ENCODE data around the gene LAMTOR1.
A peak's percentile ranks its signal among the peaks of the same experiment; 100 is the strongest.

The LAMTOR1 gene

DNA sequence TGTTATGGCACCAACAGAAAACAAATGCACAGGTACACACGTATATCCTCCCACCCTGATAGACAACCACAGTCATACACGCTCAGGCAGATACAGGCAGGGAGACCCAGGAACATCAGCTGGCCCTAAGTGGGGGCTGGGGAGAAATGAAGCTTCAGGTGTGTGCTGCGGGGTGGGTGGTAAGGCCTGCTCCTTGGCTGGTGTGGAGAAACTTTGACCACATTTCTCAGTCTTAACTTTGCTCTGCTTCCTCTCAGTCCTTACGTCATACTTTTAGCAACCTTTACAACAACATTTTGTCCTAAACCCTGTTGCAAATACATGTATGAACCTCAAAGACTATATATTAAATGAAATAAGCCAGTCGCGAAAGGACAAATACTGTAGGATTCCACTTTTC, 16.1 kb upstream of the LAMTOR1 start:
- no peak for DNase-seq (ENCODE audit: low read depth)

DNA sequence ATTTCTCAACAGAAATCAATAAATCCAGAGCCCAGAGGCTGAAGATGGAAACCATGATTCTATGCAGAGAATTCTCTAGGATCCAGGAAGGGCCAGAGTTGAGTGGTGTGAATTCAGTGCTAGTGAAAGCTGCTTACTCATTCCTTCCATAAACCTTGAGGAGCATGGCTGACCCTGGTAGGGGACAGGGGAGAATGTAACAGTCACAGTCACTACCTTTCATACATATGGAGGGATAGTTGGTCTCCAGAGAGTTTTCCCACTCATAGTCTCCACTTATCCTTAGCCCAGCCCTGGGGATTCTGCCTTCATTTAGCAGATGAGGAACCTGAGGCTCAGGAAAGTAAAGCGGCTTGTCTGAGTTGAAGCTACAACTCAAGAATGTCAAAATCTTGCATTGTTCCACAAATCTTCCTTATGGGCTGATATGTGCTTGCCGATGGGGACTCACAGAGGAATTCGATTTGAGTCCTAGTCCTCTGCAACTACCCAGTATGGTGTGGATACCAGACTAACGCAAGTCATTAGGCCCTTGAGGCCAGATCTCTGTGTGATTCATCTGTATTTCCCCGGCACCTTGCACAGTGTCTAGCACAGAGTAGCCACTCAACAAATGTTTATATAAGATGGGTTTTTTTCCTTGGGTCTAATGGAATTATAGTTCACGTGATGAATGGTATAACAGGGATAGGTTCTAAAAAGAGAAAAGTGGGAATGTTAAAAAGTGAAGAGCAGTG, 13.1 kb upstream of the LAMTOR1 start:
- no peak for DNase-seq (ENCODE audit: low read depth)

DNA sequence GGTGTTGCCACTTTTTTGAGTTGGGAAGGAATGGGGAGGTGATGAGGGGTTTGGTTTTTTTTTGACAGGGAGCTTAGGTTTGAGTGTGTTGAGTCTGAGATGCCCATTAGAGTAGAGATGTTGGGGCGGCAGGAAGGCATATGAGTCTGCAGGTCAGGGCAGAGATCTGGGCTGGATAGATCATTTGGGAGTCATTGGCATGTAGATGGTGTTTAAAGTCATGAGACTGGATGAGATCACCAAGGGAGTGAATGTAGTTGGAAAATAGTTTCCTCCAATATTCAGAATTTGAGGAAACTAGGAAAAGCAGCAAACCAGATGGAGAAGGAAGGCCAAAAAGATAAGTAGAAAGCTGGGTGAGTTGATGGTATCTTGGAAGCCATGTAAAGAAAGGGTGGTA, 11.5 kb upstream of the LAMTOR1 start:
- no peak for DNase-seq (ENCODE audit: low read depth)

DNA sequence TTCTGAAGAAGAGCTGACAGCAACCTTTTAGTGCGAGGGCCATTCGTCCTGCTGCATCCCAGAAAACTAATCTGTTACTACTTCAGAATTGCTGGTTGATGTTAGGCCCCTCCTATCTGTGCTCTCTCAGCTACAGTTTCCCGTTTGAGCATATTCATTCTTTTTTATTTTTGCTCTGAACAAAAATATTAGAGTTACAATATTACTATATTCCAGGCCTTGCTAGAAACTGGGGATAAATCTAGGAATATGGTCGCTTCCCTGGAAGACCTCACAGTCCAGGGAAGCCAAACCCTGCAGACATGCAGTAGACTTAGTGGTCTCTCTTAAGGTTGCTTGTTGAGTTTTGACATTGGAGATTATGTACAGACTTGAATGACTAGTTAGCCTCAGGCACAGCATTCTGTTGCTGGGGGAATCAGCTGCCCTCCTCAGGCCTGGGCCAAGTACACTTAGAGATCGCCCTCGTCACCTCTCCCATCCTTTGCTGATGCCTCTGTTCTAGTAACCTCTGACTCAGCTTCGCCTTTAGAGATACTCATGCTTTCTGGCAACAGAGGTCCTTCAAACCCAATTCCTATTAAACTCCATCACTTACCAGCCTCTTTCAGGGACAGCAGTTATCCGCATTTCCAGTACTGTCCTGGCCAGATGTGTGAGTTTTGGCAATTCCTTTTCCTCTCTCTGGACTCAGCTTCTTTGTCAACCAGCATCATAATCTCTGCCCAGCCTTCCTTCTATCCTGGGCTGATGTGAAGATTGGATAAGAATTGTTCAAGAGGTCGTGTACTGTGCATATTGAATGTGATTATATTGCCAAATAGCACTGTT, 10.1 kb upstream of the LAMTOR1 start:
- no peak for DNase-seq (ENCODE audit: low read depth)

DNA sequence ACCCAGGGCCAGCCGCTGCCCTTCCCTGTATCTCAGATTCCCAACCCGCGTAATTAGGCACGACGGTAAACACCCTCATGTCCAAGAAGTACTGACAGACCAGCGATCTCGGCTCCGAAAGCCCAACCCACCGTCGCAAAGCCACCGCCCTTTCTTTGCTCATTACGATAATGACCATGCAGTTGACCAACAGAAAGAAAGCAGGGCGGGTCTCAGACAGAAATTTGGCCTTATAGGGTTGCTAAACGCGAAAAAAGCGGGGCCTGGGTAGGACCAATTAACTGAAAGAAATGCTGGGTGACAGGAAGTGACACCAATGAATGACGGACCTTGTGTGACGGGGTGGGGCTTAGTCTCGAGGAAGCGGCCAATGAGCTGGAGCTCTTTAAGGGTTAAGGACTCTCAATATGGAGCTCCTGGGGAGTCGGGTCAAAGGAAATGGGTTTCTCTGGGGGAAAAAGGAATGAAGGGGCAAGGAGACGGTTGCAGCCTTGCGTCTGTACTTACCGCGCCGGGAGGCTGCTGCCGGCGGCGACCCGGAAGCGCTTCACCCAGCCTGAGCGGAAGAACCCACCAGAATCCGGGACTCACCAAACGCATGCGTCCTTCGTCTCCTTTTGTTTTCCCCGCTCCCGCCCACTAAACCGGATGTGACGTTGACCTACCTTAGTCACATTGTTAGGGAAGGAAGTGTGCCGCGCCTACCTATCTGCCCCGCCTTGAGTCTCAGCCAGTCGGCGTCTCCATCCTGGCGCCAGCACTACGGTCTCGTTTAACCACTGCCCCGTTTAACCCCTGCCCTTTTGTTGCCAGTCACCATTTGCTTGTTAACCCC, 9.3 kb upstream of the LAMTOR1 start, which contains the start of gene ANAPC15:
Gene ANAPC15 (minus strand): TSS at position 553 of the 835 bp plus-strand sequence. CDS start 1,419 bp downstream, outside the sequence.
- DNase-seq (ENCODE audit: low read depth) = peak; percentile 99

DNA sequence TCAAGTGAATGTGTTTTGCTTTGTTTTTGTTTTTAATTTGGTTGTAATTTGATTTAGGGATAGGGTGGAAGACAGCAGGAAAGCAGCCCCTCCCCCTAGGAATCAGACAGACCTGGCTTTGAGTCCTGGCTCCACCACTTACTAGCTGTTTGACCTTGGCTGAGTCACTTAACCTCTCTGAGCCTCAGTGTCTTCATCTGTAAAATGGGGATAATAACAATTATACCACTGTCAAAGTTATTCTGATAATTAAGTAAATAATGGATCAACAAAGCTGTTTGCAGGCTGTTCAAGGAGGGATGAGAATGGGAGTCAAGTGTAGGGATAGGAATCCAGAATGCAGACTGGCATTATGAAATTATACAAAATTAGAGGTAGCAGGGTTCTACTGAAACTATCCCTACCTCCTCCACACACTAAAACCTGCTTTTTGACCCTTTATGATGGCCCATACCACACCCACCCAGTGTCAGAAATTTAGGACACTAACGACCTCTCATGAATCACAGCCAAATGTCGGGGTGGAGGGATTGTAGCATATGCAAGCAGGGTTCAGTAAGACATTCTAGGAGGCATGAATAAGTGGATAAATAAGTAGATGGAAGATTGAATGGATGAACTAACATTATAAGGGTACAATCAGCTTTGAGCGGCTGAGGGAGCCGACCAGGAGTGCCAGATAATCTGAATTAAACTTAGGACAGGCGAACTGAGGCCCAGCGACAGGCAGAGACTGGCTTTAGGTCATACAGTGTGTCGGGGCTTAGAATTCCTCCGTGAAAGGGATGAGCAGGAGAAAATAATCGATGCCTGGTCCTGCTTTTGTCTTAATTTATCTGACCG, 8.4 kb upstream of the LAMTOR1 start:
- no peak for DNase-seq (ENCODE audit: low read depth)

DNA sequence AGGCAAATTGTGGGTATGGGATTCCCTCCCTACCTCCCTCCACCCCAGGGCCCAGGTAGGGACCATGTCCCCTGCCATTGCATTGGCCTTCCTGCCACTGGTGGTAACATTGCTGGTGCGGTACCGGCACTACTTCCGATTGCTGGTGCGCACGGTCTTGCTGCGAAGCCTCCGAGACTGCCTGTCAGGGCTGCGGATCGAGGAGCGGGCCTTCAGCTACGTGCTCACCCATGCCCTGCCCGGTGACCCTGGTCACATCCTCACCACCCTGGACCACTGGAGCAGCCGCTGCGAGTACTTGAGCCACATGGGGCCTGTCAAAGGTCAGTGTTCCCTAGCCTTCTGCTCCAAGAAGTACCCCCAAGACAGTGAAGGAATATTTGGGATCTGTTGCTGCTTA, 2.8 kb upstream of the LAMTOR1 start, which contains the start of gene TOMT:
Gene TOMT (plus strand): TSS at position 37 of the 400 bp plus-strand sequence. CDS start 28 bp downstream, at position 65.
- no peak for DNase-seq (ENCODE audit: low read depth)

DNA sequence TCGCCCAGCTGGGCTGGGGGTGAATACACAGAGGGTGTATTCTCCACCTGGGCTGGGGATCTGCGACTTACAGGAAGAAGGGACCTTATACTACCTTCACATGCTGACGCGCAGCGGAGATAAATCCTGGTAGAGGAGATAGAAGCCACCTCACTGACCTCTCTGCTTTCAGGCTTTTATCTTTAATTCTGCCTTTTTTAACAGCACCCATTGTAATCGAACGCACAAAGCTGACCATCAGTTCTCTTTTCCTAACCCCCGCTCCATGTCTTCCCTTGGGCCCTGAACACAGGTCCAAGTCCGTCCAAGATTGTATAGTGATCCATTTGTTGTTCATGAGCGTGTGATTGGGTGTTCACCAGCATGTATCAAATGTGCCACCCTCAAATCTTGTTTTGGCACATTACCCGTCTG, 664 bp upstream of the LAMTOR1 start:
- DNase-seq (ENCODE audit: low read depth) = no peak

DNA sequence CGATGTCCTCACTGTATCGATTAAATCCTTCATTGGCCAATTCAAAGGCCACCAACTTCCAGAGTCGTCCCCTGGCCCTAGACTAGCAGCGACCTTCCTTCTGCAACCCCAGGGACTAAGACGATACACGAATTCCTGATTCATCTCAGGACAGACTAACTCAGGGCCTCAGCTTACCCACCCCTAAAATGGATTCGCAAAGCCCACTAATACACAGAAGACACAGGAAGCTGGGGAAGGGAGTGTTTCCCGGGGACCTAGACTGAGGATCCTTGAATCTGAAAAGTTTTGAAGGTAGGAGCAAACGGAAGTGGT, 509 bp downstream of the LAMTOR1 start:
- DNase-seq (ENCODE audit: low read depth) = no peak

DNA sequence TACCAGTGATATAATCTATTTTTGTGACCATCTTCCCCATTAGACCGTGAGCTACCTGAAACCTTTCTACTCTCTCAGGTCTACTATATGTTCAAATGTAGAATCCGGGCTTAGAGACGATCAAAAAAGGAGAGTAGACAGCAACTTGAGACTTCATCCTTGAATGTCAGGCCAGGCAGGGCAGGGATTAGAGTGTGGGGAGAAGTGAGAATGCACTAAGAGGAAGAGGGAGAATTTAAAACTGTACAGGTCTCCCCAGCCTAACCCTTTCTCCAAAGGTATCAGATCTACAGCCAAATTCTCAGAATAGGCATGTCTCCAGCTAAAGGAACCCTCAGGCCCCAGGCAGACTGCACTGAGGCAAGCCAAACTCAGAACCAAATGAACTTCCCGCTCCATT, 935 bp downstream of the LAMTOR1 start:
- DNase-seq (ENCODE audit: low read depth) = no peak

DNA sequence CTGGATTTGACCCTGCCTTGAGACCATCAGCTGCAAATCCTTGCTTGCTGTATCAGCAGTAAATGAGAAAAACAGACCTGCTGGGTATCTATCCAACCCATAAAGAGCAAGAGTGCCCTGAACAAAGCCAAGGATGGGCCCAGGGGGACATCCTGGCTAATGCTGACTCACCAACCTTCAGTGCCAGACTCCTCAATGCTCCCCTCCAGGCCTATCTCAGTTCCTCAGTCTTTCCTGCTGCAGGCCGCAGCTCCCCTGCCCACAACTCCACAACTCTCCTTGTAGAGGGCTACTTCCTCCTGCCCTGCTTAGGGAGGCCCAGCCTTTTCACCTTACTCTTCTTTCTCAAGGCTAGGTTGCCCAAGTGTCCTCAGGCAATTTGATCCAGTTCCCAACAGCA, 2.6 kb downstream of the LAMTOR1 start:
- DNase-seq (ENCODE audit: low read depth) = no peak

DNA sequence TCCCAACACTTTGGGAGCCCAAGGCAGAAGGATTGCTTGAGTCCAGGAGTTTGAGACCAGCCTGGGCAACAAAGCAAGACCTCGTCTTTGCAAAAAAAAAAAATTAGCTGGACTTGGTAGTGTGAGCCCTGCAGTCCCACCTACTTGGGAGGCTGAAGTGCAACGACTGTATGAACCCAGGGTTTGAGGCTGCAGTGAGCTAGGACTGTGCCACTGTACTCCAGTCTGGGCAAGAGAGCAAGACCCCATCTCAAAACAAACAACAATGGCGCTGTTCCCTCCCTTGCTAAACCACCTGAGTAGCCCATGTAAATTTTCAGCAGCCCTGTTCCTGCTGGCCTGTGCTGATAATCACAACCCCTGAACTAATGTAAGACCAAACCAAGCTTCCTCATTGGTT, 3.1 kb downstream of the LAMTOR1 start:
- DNase-seq (ENCODE audit: low read depth) = no peak

DNA sequence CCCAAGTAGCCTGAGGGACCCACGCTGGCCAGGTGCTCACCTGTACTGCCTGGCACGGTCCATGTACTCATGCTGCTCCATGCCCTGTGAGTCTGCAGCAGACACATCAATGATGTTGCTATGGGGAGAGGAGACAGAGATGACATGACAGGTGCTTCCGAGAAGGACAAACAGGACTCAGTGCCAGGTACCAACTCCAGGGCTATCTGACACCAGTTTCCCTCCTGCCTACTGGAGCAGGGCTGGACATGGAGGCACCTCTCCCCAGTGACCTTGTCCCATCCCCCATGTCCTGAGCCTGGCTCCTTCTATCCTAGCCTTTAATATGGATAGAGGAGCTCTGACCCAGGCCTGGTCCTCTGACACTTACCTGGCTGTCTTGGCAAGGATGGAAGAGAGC, 4.4 kb downstream of the LAMTOR1 start:
- DNase-seq (ENCODE audit: low read depth) = no peak

DNA sequence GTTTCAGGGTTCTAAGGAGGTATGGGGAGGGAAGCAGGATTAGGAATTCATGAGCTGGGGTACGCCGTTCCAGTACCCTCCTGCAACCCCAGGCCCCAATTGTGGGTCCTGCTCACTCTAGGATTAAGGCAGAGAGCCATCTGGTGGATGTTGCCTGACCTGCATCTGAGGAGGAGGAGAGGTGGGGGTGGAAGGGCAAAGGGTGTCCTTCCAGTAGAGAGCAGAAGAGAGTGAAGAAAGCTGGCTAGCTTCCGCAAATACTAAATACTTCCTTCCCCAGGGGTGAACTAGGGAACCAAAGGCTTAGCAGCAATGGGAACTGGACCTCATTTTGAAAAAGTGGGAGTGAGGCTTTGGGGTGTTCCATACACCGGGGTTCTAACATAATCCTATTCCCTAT, 11.8 kb downstream of the LAMTOR1 start:
- DNase-seq (ENCODE audit: low read depth) = no peak

DNA sequence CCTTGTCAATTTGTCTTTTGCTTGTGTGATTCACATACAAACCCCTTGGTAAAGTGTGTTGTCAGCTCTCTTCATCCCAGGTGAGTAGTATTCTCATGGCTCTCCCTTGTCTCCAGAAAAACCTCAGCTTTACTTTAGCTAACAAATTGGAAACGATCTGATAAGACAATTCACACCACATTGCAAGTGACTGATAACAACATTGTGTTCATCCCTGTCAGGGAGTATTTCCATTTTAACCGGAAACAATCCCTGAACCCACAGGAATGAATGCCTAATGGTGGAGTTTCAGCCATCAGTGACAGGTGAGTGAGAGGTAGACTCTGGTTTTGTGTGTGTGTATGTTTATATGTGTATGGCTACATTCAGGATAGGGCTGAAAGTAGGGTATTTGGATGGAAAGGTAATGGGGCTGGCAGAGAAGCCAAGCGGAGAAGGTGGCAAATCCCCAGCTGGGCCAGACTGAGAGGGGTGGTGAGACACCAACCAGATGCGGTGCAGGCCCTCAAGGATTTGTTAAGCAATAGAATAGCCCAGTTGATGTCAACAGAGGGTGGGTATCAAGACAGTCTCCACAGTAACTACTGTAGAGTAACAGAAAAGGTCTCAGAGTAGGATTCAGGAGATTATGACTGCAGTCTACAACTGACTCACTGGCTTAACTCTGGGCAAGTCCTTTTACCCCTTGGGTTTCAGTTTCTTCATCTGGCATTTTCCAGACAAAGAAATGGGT, 14.9 kb downstream of the LAMTOR1 start:
- DNase-seq (ENCODE audit: low read depth) = no peak

DNA sequence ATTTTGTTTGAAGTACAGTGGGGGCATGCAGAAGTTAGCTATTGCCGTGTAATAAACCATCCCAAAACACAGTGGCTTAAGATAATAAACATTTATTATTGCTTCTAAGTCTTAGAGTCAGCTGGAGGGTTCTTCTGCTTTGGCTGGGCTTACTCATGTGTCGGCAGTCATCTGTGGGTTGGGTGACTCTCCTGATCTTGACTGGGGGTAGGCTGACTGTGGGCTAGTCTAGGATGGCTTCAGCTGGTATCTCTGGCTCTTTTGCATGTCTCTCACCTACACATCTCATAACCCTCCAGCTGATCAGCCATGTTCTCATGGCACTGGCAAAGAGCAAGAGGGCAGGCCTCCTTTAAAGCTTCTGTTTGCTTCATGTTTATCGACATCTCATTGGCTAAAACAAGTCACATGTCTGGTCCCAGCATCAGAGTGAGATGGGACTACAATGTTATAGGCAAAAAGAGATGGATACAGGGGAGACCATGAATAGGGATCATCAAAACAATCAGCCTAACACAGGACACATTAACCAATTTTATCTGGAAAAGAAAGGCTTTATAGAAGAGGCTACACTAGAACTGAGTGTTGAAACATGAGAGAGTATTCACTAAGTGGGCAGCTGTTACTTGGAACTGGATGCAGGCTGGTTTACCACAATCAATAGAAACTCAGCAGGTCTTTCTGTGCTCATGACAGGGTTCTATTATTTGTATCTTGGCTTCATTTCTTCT, 17.3 kb downstream of the LAMTOR1 start:
- no peak for DNase-seq (ENCODE audit: low read depth)

DNA sequence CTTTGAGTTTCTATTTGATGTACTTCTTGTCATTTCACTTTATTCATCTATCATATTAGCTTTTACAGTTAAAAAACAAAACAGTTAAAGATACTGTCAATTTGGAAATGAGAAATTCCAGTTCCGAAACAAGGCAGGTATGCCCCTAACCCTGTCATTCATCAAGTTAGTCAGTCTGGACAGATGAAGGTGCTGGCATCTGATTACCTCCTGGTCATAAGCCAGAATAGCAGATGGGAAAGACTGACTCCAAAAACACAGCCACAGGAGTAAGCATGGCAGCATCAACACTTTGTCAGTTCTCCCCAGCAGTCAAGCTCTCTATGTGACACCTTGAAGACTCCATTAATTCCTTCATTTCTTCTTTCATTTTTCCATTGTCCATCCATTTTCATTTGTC, 18.1 kb downstream of the LAMTOR1 start:
- DNase-seq (ENCODE audit: low read depth) = no peak

DNA sequence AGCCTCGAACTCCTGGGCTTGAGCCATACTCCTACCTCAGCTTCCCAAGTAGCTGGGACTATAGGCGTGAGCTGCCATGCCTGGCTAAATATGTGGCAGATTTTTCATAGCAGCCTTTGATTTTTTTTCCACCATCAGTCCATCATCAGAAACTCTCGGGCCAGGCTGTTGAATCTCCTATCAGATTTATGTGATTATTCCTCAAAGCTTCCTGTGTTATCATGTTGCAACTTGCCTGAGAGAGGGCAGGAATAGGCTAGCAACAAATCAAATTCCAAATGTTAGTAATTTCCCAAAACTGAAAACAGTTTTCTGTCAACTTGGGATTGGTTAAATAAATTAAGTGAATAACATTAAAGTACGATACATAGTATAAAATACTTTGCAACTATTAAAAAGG, 19.0 kb downstream of the LAMTOR1 start:
- DNase-seq (ENCODE audit: low read depth) = no peak

DNA sequence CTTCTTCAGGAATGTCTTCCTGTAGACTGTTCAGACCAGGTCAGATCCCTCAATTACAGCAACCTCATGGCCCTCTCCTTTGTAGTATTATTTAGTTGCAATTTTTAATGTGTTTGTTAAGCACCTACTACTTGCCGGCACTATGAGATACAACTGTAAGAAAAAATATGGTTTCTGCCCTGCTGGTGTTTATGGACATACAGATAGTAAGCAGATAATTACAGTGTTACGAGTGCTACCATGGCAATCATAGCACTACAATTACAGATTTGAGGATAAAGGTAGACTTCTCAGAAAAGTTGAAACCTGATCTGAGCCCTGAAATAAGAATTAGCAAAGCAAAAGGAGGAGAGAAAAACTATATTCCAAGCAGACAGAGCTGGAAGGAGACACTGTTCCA, 19.7 kb downstream of the LAMTOR1 start:
- no peak for DNase-seq (ENCODE audit: low read depth)

DNA sequence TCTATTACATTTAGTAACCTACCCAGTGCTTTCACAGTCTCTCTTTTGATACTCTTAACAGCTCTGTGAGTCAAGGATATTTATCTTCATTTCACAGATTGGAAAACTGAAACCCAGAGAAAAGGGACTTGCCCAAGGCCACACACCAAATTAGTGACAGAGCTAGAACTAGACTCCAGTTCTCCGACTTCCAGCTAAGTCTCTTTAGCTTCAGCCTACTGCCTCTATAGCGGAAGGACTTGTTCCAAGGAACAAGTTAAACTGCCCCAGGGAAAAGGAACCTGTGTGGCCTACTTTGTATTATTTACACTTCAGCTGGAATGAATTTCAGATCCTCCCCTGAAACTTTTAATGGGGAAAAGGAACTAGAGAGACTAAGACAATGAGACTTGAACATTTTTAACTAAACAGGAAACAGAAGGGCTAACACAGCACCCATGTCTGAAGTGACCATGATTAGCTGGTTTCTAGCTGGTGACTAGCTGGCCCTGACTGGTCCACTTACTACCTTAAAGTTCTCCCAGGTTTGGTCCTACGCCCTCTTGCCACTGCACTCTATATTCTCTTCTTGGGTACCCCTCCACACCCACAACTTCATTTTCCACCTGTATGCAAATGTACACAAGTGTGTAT, 21.2 kb downstream of the LAMTOR1 start:
- no peak for DNase-seq (ENCODE audit: low read depth)
